Smooth muscle cell (in vitro differentiated cells): Measurements from ENCODE around the gene ZDHHC1. TPM values are rescaled to one million over a fixed set of nuclear protein-coding genes. Genes with fewer than 3 reads are reported as not detected.

Source experiments
- DNase-seq: peaks from one replicate; lab custom pipeline; 2025; ENCODE audit not compliant: unreplicated experiment; lab: John Stamatoyannopoulos, UW
- H2AFZ ChIP-seq: fragments of 200-600 bp; sonication (generic); 2 replicates; pipeline ENCODE4 v1.6.0; 2016; ENCODE audit warnings: antibody characterized with exemption, low read depth, mild to moderate bottlenecking
- H3F3A ChIP-seq: fragments of 200-600 bp; sonication (generic); 2 replicates; pipeline ENCODE4 v1.6.0; 2017; ENCODE audit warnings: antibody characterized with exemption, low read depth
- H3K27ac ChIP-seq: fragments of 200-600 bp; sonication (generic); 2 replicates; pipeline ENCODE4 v1.5.1; 2016; ENCODE audit warnings: low read depth, mild to moderate bottlenecking
- H3K27me3 ChIP-seq: fragments of 200-600 bp; sonication (generic); 2 replicates; pipeline ENCODE4 v1.6.1; 2016; ENCODE audit warnings: low read depth, mild to moderate bottlenecking
- H3K36me3 ChIP-seq: fragments of 200-600 bp; sonication (generic); 2 replicates; pipeline ENCODE4 v1.5.1; 2016; ENCODE audit warnings: low read depth
- H3K4me1 ChIP-seq: fragments of 200-600 bp; sonication (generic); 2 replicates; pipeline ENCODE4 v1.5.1; 2016; ENCODE audit warnings: low read depth
- H3K4me2 ChIP-seq: fragments of 200-600 bp; sonication (generic); 2 replicates; pipeline ENCODE4 v1.6.0; 2016; ENCODE audit warnings: mild to moderate bottlenecking
- H3K4me3 ChIP-seq: fragments of 200-600 bp; sonication (generic); 2 replicates; pipeline ENCODE4 v1.5.1; 2016; ENCODE audit warnings: mild to moderate bottlenecking
- H3K79me2 ChIP-seq: fragments of 200-600 bp; sonication (generic); 2 replicates; pipeline ENCODE4 v1.6.0; 2016; ENCODE audit warnings: low read depth, mild to moderate bottlenecking
- H3K9ac ChIP-seq: fragments of 200-600 bp; sonication (generic); 2 replicates; pipeline ENCODE4 v1.6.0; 2016; ENCODE audit warnings: low read depth
- H3K9me3 ChIP-seq: fragments of 200-600 bp; sonication (generic); replicated peaks from 2 replicates; pipeline ENCODE4 v1.5.1; 2016; ENCODE audit warnings: low read depth
- H4K20me1 ChIP-seq: fragments of 200-600 bp; sonication (generic); 2 replicates; pipeline ENCODE4 v1.6.0; 2016; ENCODE audit warnings: low read depth
- CTCF ChIP-seq: fragments of 200-600 bp; sonication (generic); IDR thresholded peaks from 2 replicates; pipeline ENCODE4 v1.5.1; 2017; ENCODE audit warnings: borderline replicate concordance, mild to moderate bottlenecking, antibody characterized with exemption; ENCODE audit not compliant: insufficient read depth, poor library complexity, severe bottlenecking
- WGBS: methylation state at CpG from one replicate; pipeline ENCODE4 v1.1.7; 2016; ENCODE audit warnings: low lambda C conversion rate; 5-methylcytosine and 5-hydroxymethylcytosine counted together
- polyA plus RNA-seq: library from polyadenylated mRNA; unstranded; fragments of >200 nt; fragmentation: Nextera tagmentation; extraction: Ambion mirVana; gene quantifications from 2 replicates; pipeline ENCODE4 v1.2.1, GENCODE V29; 2016
- total RNA-seq: library from RNA; depleted of rRNA; stranded (reverse); fragments of >200 nt; gene quantifications from 2 replicates; pipeline ENCODE4 v1.2.3, GENCODE V29; 2014

Gene ZDHHC1
- total and polyA plus RNA-seq, 2 experiments from 2014 or later, result 7.9 to 15.7 TPM

DNA sequence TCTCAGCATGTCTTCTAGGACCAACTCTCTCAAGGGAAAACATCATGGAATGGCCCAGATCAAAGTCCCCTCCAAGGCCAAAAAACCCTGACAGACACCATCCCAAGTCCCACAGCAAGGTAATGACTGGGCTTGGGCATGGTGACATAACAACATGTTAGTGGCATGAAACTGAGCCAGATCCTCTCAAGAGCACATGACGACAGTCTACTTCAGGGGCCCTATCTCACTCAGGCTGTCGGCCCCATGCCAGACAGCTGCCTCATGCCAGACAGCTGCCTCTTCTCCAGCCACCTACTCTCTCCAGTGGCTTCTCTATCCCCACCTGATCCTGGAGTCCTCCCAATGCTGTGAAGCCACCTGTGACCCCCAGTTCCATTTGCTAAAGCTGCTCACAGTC is 33.1 kb upstream of the ZDHHC1 start:
- H3K27ac ChIP-seq, result no peak overlapping the region
- TF ChIP-seq CTCF, result no peak
- DNase-seq, result no peak
- no peak overlapping the region for H2AFZ ChIP-seq
- H4K20me1 ChIP-seq, result peaks cover 90% of the 10 kb centered on the region
- H3K9ac ChIP-seq, result no peak overlapping the region
- no peaks in the 10 kb centered on the region for H3K4me1 ChIP-seq
- whole genome bisulfite sequencing, result 91% methylated on average over 2 of the region's 2 CpGs
- H3F3A ChIP-seq, result no peaks in the 10 kb centered on the region
- H3K9me3 ChIP-seq, result no peaks in the 10 kb centered on the region
- no peak overlapping the region for H3K4me3 ChIP-seq
- H3K4me2 ChIP-seq, result no peak overlapping the region
- no peaks in the 10 kb centered on the region for H3K27me3 ChIP-seq
- H3K36me3 ChIP-seq, result no peaks in the 10 kb centered on the region
- no peaks in the 10 kb centered on the region for H3K79me2 ChIP-seq

DNA sequence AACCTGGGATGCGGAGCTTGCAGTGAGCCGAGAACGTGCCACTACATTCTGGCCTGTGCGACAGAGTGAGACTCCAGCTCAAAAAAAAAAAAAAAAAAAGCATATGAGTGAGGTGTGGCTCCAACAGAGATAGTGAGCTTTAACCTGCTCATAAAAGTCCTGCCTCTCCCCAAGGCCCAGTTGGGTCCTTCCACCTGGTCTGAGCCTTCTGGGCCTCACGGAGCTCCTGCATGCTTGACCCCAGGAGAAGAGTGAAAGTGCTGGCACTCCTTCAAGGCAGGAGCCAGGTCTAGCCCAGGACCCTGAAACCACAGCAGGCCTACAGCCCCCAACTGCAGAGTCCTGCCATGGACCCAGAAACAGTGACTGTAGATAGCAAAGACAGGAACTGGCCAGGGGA is 32.3 kb upstream of the ZDHHC1 start:
- Histone ChIP-seq H3K4me2 (no peak overlapping the region), H3K27ac (no peak overlapping the region), H3K27me3 (no peaks in the 10 kb centered on the region), H3K36me3 (no peaks in the 10 kb centered on the region), H3K4me3 (no peak overlapping the region), H4K20me1 (peaks cover 90% of the 10 kb centered on the region), H3K9me3 (no peaks in the 10 kb centered on the region), H3F3A (no peaks in the 10 kb centered on the region), H3K79me2 (no peaks in the 10 kb centered on the region), H3K4me1 (no peaks in the 10 kb centered on the region), H2AFZ (no peak overlapping the region), H3K9ac (no peak overlapping the region)
- DNase-seq, result no peak
- TF ChIP-seq CTCF, result no peak
- WGBS, result 93% methylated on average over 5 of the region's 5 CpGs

DNA sequence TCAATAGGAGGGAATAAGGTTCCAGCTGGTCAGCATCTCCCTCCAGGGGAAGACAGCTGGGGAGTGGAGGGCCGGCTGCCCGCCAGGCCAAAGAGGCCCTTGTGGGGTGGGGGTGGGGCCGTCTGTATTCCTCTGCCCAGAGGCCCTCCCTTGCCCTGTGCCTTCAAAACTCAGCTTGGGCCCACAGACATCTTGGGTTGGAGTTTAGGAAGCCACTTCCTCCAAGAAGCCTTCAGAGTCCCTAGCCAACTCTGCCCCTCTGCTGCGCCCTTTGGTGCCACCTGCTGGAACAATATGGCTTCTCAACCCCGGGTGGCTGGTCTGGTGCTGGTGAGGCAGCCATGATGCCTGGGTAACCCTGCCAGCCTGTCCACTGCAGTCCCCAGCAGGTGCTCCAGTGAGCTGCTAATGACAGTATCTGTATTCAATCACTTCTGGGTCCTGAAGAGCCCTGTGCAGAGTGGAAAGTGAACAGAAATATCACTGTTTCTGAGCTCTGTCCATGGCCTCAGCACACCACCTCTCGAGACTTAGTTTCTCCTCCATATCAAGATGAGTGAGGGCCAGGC is 31.3 kb upstream of the ZDHHC1 start:
- TF ChIP-seq CTCF, result peak; percentile 27
- H3K4me1 ChIP-seq, result no peaks in the 10 kb centered on the region
- peaks cover 93% of the 10 kb centered on the region for H4K20me1 ChIP-seq
- H3K9ac ChIP-seq, result no peak overlapping the region
- H2AFZ ChIP-seq, result no peak overlapping the region
- no peak overlapping the region for H3K4me2 ChIP-seq
- H3K27me3 ChIP-seq, result no peaks in the 10 kb centered on the region
- 85% methylated on average over 6 of the region's 6 CpGs for WGBS
- DNase-seq, result no peak
- H3K27ac ChIP-seq, result no peak overlapping the region
- no peak overlapping the region for H3K4me3 ChIP-seq
- H3K36me3 ChIP-seq, result no peaks in the 10 kb centered on the region
- H3K9me3 ChIP-seq, result no peaks in the 10 kb centered on the region
- no peaks in the 10 kb centered on the region for H3K79me2 ChIP-seq
- H3F3A ChIP-seq, result no peaks in the 10 kb centered on the region

- 90% methylated on average over 8 of the region's 8 CpGs for WGBS
- H3K79me2 ChIP-seq, result no peaks in the 10 kb centered on the region
- H3K4me2 ChIP-seq, result no peak overlapping the region
- no peak for DNase-seq
- no peaks in the 10 kb centered on the region for H3K27me3 ChIP-seq
- H4K20me1 ChIP-seq, result peaks cover 93% of the 10 kb centered on the region
- no peaks in the 10 kb centered on the region for H3F3A ChIP-seq
- H3K36me3 ChIP-seq, result no peaks in the 10 kb centered on the region
- H2AFZ ChIP-seq, result no peak overlapping the region
- H3K27ac ChIP-seq, result no peak overlapping the region
- no peaks in the 10 kb centered on the region for H3K4me1 ChIP-seq
- no peak overlapping the region for H3K4me3 ChIP-seq
- TF ChIP-seq CTCF, result no peak
- no peaks in the 10 kb centered on the region for H3K9me3 ChIP-seq
- H3K9ac ChIP-seq, result no peak overlapping the region
Observed at GRCh38 chr16:67446968-67447507, 30.8 kb upstream of the ZDHHC1 start.
